Activated gamma-delta T cell treated with Interleukin-2 at 50 U/mL for 16 hours (primary cell): ENCODE measurements around the gene ARHGAP6.
"Not testable (repeated sequence)": the region's sequence is repeated elsewhere in the genome, so short reads cannot be mapped to it uniquely, and the experiment has no call there.

ENCODE experiments used
- DNase-seq: peaks from one replicate; pipeline ENCODE4 v3.0.0-alpha.2; 2020

The ARHGAP6 gene

GRCh38 chrX:11382930-11383329 is 282.8 kb downstream of the ARHGAP6 start:
- DNase-seq = no peak

- DNase-seq = no peak
These were observed 284.3 kb downstream of the ARHGAP6 start for GRCh38 chrX:11381464-11381863.

GRCh38 chrX:11380187-11380844 is 285.4 kb downstream of the ARHGAP6 start:
- DNase-seq = no peak

GRCh38 chrX:11376163-11376562 is 289.6 kb downstream of the ARHGAP6 start:
- DNase-seq = no peak

GRCh38 chrX:11375614-11376119 is 290.1 kb downstream of the ARHGAP6 start:
- no peak for DNase-seq

GRCh38 chrX:11374570-11374969 is 291.1 kb downstream of the ARHGAP6 start:
- DNase-seq = no peak

GRCh38 chrX:11371106-11371505 is 294.6 kb downstream of the ARHGAP6 start:
- DNase-seq = no peak

- DNase-seq = no peak
These were observed 297.9 kb downstream of the ARHGAP6 start for GRCh38 chrX:11367609-11368430.

- no peak for DNase-seq
These were observed 298.6 kb downstream of the ARHGAP6 start for GRCh38 chrX:11366998-11367595.

- no peak for DNase-seq
These were observed 300.3 kb downstream of the ARHGAP6 start for GRCh38 chrX:11365426-11365825.

GRCh38 chrX:11364835-11365234 is 300.9 kb downstream of the ARHGAP6 start:
- DNase-seq = no peak

GRCh38 chrX:11363825-11364224 is 301.9 kb downstream of the ARHGAP6 start:
- DNase-seq = not testable (repeated sequence)

GRCh38 chrX:11363069-11363594 is 302.6 kb downstream of the ARHGAP6 start:
- DNase-seq = no peak

- DNase-seq = not testable (repeated sequence)
These were observed 304.1 kb downstream of the ARHGAP6 start for GRCh38 chrX:11361666-11362065.

- DNase-seq = not testable (repeated sequence)
These were observed 309.8 kb downstream of the ARHGAP6 start for GRCh38 chrX:11355944-11356343.

- no peak for DNase-seq
These were observed 310.3 kb downstream of the ARHGAP6 start for GRCh38 chrX:11355259-11355909.

GRCh38 chrX:11352296-11352741 is 313.4 kb downstream of the ARHGAP6 start:
- DNase-seq = no peak

- no peak for DNase-seq
These were observed 314.1 kb downstream of the ARHGAP6 start for GRCh38 chrX:11351375-11352295.

- no peak for DNase-seq
These were observed 315.9 kb downstream of the ARHGAP6 start for GRCh38 chrX:11349661-11350337.

- no peak for DNase-seq
These were observed 316.7 kb downstream of the ARHGAP6 start for GRCh38 chrX:11349020-11349419.

- DNase-seq = no peak
These were observed 318.4 kb downstream of the ARHGAP6 start for GRCh38 chrX:11347300-11347699.
